Vagina (tissue), 2 donors: ENCODE measurements around the gene SUGP2. TPM values are rescaled to one million over a fixed set of nuclear protein-coding genes. Genes with fewer than 3 reads are reported as not detected.

ENCODE experiments used
- DNase-seq, 2 donors: peaks; one replicate each; pipeline ENCODE4 v3.0.0-alpha.2; 2017; ENCODE audit errors: extremely low spot score in 2 of 2
- H3K27ac ChIP-seq: fragments of 200-600 bp; sonication (generic); one replicate; pipeline ENCODE4 v1.5.1; 2019
- H3K27me3 ChIP-seq: fragments of 200-600 bp; sonication (generic); one replicate; pipeline ENCODE4 v1.5.1; 2019
- H3K36me3 ChIP-seq, 2 donors: fragments of 200-600 bp; sonication (generic); one replicate each; pipeline ENCODE4 v1.5.1; 2017 to 2019
- H3K4me1 ChIP-seq: fragments of 200-600 bp; sonication (generic); one replicate; pipeline ENCODE4 v1.5.1; 2019
- H3K4me3 ChIP-seq, 2 donors: fragments of 200-600 bp; sonication (generic); 1 replicate in 1 of 2; 2 replicates in 1 of 2; pipeline ENCODE4 v1.5.1; 2016 to 2019
- H3K9me3 ChIP-seq: fragments of 200-600 bp; sonication (generic); one replicate; pipeline ENCODE4 v1.5.1; 2019
- POLR2A ChIP-seq, 2 donors: fragments of 450-650 bp; IDR thresholded peaks; one replicate each; pipeline ENCODE4 v1.6.1; 2017; ENCODE audit warnings: antibody characterized with exemption in 2 of 2, mild to moderate bottlenecking in 2 of 2, moderate library complexity in 2 of 2
- POLR2AphosphoS5 ChIP-seq, 2 donors: sonication (generic); formaldehyde crosslinking; IDR thresholded peaks; one replicate each; pipeline ENCODE4 v1.9.0; 2017; ENCODE audit warnings: antibody characterized with exemption in 2 of 2, mild to moderate bottlenecking in 2 of 2, low read depth in 1 of 2; ENCODE audit not compliant: insufficient read depth in 1 of 2
- intact Hi-C: fragments of 100-400 bp; cut with DNase I; formaldehyde crosslinking; loops from one replicate; pipeline ENCODE4 v1.15.1; 2023
- total RNA-seq: library from RNA; depleted of rRNA; stranded (reverse); fragments of >200 nt; gene quantifications from one replicate; pipeline ENCODE4 v1.2.3, GENCODE V29; 2016
- TF ChIP-seq, protein P1 (sequence below), 3 experiments: fragments of 450-650 bp in 2 of 3; fragments of 200-600 bp in 1 of 3; sonication (generic) in 1 of 3; IDR thresholded peaks; one replicate each; pipeline ENCODE4 v1.5.1; 2017 to 2019; ENCODE audit warnings: antibody characterized with exemption in 3 of 3, mild to moderate bottlenecking in 2 of 3, moderate library complexity in 2 of 3

The SUGP2 gene
- total RNA-seq, 1 donor from 2014 or later, result 57.9 TPM

DNA sequence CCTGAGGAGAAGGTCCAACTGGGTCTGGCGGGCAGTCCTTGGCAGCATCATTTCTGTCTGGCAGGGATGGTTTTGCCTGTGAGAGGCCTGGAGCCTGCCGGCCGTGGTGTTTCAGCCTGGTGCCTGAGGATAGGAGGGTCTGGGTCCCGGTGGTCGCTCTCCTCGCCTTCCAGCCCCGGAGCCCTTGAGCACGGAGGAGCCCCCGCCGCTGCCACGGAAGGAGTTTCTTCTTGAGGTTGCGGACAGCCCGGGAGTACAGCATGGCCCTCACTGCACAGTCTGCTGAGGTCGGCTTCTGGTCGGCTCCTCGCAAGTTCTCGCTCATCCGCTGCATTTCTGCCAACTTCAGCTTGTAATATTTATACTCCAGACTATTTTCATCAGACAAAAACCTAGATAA lies 23.4 kb downstream of the SUGP2 start:
- intact Hi-C loops, result no loop called here
- Histone ChIP-seq H3K27me3 (no peaks in the 10 kb centered on the region), H3K27ac (no peak overlapping the region), H3K36me3 (peaks cover 0 to 61% of the 10 kb centered on the region in 2 donors), H3K9me3 (no peaks in the 10 kb centered on the region), H3K4me3 (no peak overlapping the region), H3K4me1 (no peaks in the 10 kb centered on the region)
- DNase-seq, result no peak
- no peak for TF ChIP-seq POLR2AphosphoS5 (IDR thresholded peaks at IDR 0.05; ENCODE audit: insufficient read depth in 1 of 2, low read depth in 1 of 2)
- TF ChIP-seq, protein P1, sequence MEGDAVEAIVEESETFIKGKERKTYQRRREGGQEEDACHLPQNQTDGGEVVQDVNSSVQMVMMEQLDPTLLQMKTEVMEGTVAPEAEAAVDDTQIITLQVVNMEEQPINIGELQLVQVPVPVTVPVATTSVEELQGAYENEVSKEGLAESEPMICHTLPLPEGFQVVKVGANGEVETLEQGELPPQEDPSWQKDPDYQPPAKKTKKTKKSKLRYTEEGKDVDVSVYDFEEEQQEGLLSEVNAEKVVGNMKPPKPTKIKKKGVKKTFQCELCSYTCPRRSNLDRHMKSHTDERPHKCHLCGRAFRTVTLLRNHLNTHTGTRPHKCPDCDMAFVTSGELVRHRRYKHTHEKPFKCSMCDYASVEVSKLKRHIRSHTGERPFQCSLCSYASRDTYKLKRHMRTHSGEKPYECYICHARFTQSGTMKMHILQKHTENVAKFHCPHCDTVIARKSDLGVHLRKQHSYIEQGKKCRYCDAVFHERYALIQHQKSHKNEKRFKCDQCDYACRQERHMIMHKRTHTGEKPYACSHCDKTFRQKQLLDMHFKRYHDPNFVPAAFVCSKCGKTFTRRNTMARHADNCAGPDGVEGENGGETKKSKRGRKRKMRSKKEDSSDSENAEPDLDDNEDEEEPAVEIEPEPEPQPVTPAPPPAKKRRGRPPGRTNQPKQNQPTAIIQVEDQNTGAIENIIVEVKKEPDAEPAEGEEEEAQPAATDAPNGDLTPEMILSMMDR (IDR thresholded peaks at IDR 0.05), result no peak
- no peak for TF ChIP-seq POLR2A (IDR thresholded peaks at IDR 0.05)

GRCh38 chr19:19006213-19006612 lies 27.1 kb downstream of the SUGP2 start:
- Histone ChIP-seq H3K4me3 (no peak overlapping the region), H3K9me3 (no peaks in the 10 kb centered on the region), H3K4me1 (no peaks in the 10 kb centered on the region), H3K27ac (no peak overlapping the region), H3K27me3 (no peaks in the 10 kb centered on the region), H3K36me3 (peaks cover 0 to 61% of the 10 kb centered on the region in 2 donors)
- no peak for TF ChIP-seq POLR2AphosphoS5 (IDR thresholded peaks at IDR 0.05; ENCODE audit: insufficient read depth in 1 of 2, low read depth in 1 of 2)
- TF ChIP-seq POLR2A (IDR thresholded peaks at IDR 0.05), result no peak
- TF ChIP-seq, protein P1 (IDR thresholded peaks at IDR 0.05), result no peak
- DNase-seq, result no peak
- intact Hi-C loops, result no loop called here

DNA sequence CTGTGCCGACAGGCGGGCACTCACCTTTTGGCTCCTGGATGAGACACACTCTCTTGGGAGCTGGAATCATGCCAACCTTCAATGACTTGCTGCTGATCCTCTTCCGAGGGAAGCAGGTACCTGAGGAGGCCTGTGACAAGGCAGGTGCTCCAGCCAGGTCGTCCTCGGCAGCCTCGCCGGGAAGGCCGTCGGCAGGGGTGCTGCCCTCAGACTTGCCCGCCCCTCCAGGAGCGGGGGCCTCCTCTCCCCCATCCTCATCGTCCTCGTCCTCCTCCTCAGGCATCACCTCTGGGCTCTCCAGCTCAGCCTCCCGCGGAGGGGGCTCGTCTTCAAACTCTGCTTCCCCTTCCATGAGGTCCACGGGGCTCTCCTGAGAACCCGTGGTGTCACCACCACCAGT lies 29.2 kb downstream of the SUGP2 start:
- H3K4me3 ChIP-seq, result no peak overlapping the region
- DNase-seq, result no peak
- no peaks in the 10 kb centered on the region for H3K9me3 ChIP-seq
- peaks cover 0 to 52% of the 10 kb centered on the region in 2 donors for H3K36me3 ChIP-seq
- no peak overlapping the region for H3K27ac ChIP-seq
- H3K27me3 ChIP-seq, result no peaks in the 10 kb centered on the region
- intact Hi-C loops, result no loop called here
- H3K4me1 ChIP-seq, result no peaks in the 10 kb centered on the region
- no peak for TF ChIP-seq POLR2AphosphoS5 (IDR thresholded peaks at IDR 0.05; ENCODE audit: insufficient read depth in 1 of 2, low read depth in 1 of 2)
- TF ChIP-seq, protein P1 (IDR thresholded peaks at IDR 0.05), result no peak
- TF ChIP-seq POLR2A (IDR thresholded peaks at IDR 0.05), result no peak

DNA sequence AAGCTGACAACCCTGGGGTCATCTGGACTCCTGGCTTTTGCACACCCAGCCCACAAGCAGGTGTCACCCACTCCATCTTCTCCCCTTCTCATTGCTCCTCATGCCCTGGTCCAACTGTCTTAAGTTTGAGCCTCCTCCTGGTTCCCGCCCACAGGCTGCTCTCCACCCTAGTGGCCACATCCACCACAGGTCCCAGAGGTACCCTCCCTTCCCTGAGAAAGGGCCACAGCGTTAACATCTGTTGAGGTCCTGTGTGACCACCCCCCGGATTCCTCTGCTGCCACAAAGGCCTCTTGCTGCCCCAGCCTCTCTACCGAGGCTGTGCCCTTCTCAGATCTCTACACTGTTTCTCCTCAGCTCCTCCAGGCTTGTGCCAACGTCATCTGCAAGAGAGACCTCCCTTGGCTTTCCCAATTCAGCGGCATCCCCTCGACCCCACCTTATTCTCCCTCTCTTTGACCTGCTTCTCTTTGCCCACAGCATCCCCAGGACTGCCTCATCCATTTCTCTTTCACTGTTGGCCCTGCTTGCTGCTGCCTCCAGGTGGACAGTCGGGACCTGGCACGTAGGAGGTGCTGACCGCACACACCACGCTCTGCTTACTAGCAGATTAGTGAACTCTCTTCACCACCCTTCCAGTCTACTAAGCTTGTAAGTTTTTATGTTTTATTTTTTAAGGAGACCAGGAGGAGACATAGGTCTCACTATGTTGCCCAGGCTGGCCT lies 33.3 kb downstream of the SUGP2 start:
- Histone ChIP-seq H3K27ac (no peak overlapping the region), H3K4me3 (no peak overlapping the region), H3K4me1 (no peaks in the 10 kb centered on the region), H3K27me3 (no peaks in the 10 kb centered on the region), H3K36me3 (peaks cover 0 to 31% of the 10 kb centered on the region in 2 donors), H3K9me3 (no peaks in the 10 kb centered on the region)
- intact Hi-C loops, result no loop called here
- no peak for DNase-seq
- no peak for TF ChIP-seq POLR2A (IDR thresholded peaks at IDR 0.05)

GRCh38 chr19:18999016-18999758 lies 34.1 kb downstream of the SUGP2 start:
- intact Hi-C loops, result no loop called here
- no peak for DNase-seq
- no peaks in the 10 kb centered on the region for H3K4me1 ChIP-seq
- H3K27ac ChIP-seq, result no peak overlapping the region
- no peaks in the 10 kb centered on the region for H3K9me3 ChIP-seq
- TF ChIP-seq POLR2AphosphoS5 (IDR thresholded peaks at IDR 0.05; ENCODE audit: insufficient read depth in 1 of 2, low read depth in 1 of 2), result no peak
- TF ChIP-seq POLR2A (IDR thresholded peaks at IDR 0.05), result no peak
- TF ChIP-seq, protein P1 (IDR thresholded peaks at IDR 0.05), result no peak
- H3K4me3 ChIP-seq, result no peak overlapping the region
- peaks cover 0 to 31% of the 10 kb centered on the region in 2 donors for H3K36me3 ChIP-seq
- H3K27me3 ChIP-seq, result no peaks in the 10 kb centered on the region
